GM19023 (cell line): ENCODE data around the gene DYSF.
A peak's percentile ranks its signal among the peaks of the same experiment; 100 is the strongest.

Source experiments
- ATAC-seq: cut with Tn5 transposase; IDR thresholded peaks from one replicate; pipeline ENCODE4 v1.9.1; 2021; ENCODE audit warnings: mild to moderate bottlenecking, moderate library complexity; ENCODE audit not compliant: unreplicated experiment

DYSF gene

GRCh38 chr2:71498261-71498701, 44.9 kb downstream of the DYSF start:
- no peak for ATAC-seq

- no peak for ATAC-seq
These were observed 46.3 kb downstream of the DYSF start for GRCh38 chr2:71499691-71500090.

GRCh38 chr2:71500426-71501079, 47.2 kb downstream of the DYSF start:
- no peak for ATAC-seq

- ATAC-seq: no peak
These were observed 49.8 kb downstream of the DYSF start for GRCh38 chr2:71502941-71503738.

- no peak for ATAC-seq
These were observed 50.5 kb downstream of the DYSF start for GRCh38 chr2:71503837-71504236.

- no peak for ATAC-seq
These were observed 51.2 kb downstream of the DYSF start for GRCh38 chr2:71504611-71505010.

- ATAC-seq: no peak
These were observed 51.9 kb downstream of the DYSF start for GRCh38 chr2:71505086-71505769.

- no peak for ATAC-seq
These were observed 52.4 kb downstream of the DYSF start for GRCh38 chr2:71505770-71506140.

GRCh38 chr2:71506222-71507153, 53.1 kb downstream of the DYSF start:
- ATAC-seq: no peak

- no peak for ATAC-seq
These were observed 54.1 kb downstream of the DYSF start for GRCh38 chr2:71507476-71507875.

- ATAC-seq: peak; percentile 66
These were observed 56.9 kb downstream of the DYSF start for GRCh38 chr2:71510196-71510807.

- ATAC-seq: no peak
These were observed 57.6 kb downstream of the DYSF start for GRCh38 chr2:71510938-71511337.

- no peak for ATAC-seq
These were observed 58.4 kb downstream of the DYSF start for GRCh38 chr2:71511776-71512175.

- ATAC-seq: no peak
These were observed 59.0 kb downstream of the DYSF start for GRCh38 chr2:71512386-71512785.

GRCh38 chr2:71513096-71513495, 59.7 kb downstream of the DYSF start:
- no peak for ATAC-seq

GRCh38 chr2:71513721-71514120, 60.4 kb downstream of the DYSF start:
- no peak for ATAC-seq

GRCh38 chr2:71516253-71516888, 63.0 kb downstream of the DYSF start:
- no peak for ATAC-seq

GRCh38 chr2:71517851-71518250, 64.5 kb downstream of the DYSF start:
- no peak for ATAC-seq

GRCh38 chr2:71521436-71521950, 68.1 kb downstream of the DYSF start:
- no peak for ATAC-seq

- no peak for ATAC-seq
These were observed 71.1 kb downstream of the DYSF start for GRCh38 chr2:71524476-71524875.
